Mesenchymal stem cell (in vitro differentiated cells and primary cell): Measurements from ENCODE around the gene SIT1.
A peak's percentile ranks its signal among the peaks of the same experiment; 100 is the strongest.
"Not testable (repeated sequence)": the region's sequence is repeated elsewhere in the genome, so short reads cannot be mapped to it uniquely, and the experiment has no call there.

Source experiments
- DNase-seq: peaks from one replicate; pipeline ENCODE4 v3.0.0-alpha.2; 2013
- H2AFZ ChIP-seq: one replicate; pipeline ENCODE4 v1.6.1; 2013; ENCODE audit warnings: low read depth, mild to moderate bottlenecking, control low read depth, inconsistent platforms, low read length, moderate library complexity
- H2AK5ac ChIP-seq: 2 replicates; pipeline ENCODE4 v1.6.1; 2013; ENCODE audit warnings: low read length, moderate library complexity, mild to moderate bottlenecking, inconsistent platforms; ENCODE audit not compliant: severe bottlenecking
- H2BK120ac ChIP-seq: one replicate; pipeline ENCODE4 v1.6.1; 2013; ENCODE audit warnings: low read depth, mild to moderate bottlenecking, inconsistent platforms, low read length, moderate library complexity
- H2BK12ac ChIP-seq, 2 experiments: one replicate each; pipeline ENCODE4 v1.6.1; 2013; ENCODE audit warnings: inconsistent platforms in 2 of 2, low read length in 2 of 2, mild to moderate bottlenecking in 2 of 2, moderate library complexity in 2 of 2, control low read depth in 1 of 2
- H2BK15ac ChIP-seq: one replicate; pipeline ENCODE4 v1.6.1; 2013; ENCODE audit warnings: mild to moderate bottlenecking, low read depth, inconsistent platforms; ENCODE audit not compliant: poor library complexity, severe bottlenecking
- H2BK5ac ChIP-seq: 2 replicates; pipeline ENCODE4 v1.6.1; 2013; ENCODE audit warnings: low read depth, mild to moderate bottlenecking, low read length, control low read depth, inconsistent platforms; ENCODE audit not compliant: poor library complexity, severe bottlenecking
- H3K14ac ChIP-seq, 2 experiments: one replicate each; pipeline ENCODE4 v1.6.1; 2013; ENCODE audit warnings: inconsistent platforms in 2 of 2, low read length in 2 of 2, control low read depth in 1 of 2, mild to moderate bottlenecking in 1 of 2, moderate library complexity in 1 of 2
- H3K18ac ChIP-seq, 2 experiments: one replicate each; pipeline ENCODE4 v1.6.1; 2013; ENCODE audit warnings: inconsistent platforms in 2 of 2, low read length in 2 of 2, control low read depth in 1 of 2, low read depth in 1 of 2, mild to moderate bottlenecking in 1 of 2
- H3K23ac ChIP-seq, 2 experiments: one replicate each; pipeline ENCODE4 v1.6.1; 2013; ENCODE audit warnings: inconsistent platforms in 2 of 2, low read length in 2 of 2, mild to moderate bottlenecking in 2 of 2, moderate library complexity in 2 of 2, control low read depth in 1 of 2
- H3K27ac ChIP-seq: 2 replicates; pipeline ENCODE4 v1.5.1; 2013; ENCODE audit warnings: mild to moderate bottlenecking, moderate library complexity, low read length, control low read depth, inconsistent platforms; ENCODE audit not compliant: poor library complexity, severe bottlenecking
- H3K27me3 ChIP-seq, 2 experiments: 2 replicates each; pipeline versions ENCODE4 v1.6.1 to v1.7.0; 2013; ENCODE audit warnings: low read length in 2 of 2, mild to moderate bottlenecking in 2 of 2, moderate library complexity in 2 of 2, control low read depth in 1 of 2, inconsistent platforms in 1 of 2; ENCODE audit not compliant: control insufficient read depth in 1 of 2, insufficient read depth in 1 of 2
- H3K36me3 ChIP-seq, 2 experiments: 2 replicates each; pipeline versions ENCODE4 v1.6.1 to v1.7.0; 2013; ENCODE audit warnings: low read length in 2 of 2, control low read depth in 1 of 2, inconsistent platforms in 1 of 2, low read depth in 1 of 2, mild to moderate bottlenecking in 1 of 2; ENCODE audit not compliant: insufficient read depth in 2 of 2, control insufficient read depth in 1 of 2
- H3K4ac ChIP-seq, 2 experiments: one replicate each; pipeline ENCODE4 v1.6.1; 2013; ENCODE audit warnings: inconsistent platforms in 2 of 2, low read length in 2 of 2, mild to moderate bottlenecking in 2 of 2, moderate library complexity in 2 of 2, control low read depth in 1 of 2, low read depth in 1 of 2
- H3K4me1 ChIP-seq: 2 replicates; pipeline ENCODE4 v1.6.1; 2013; ENCODE audit warnings: low read depth, low read length, control low read depth; ENCODE audit not compliant: control insufficient read depth, insufficient read depth
- H3K4me2 ChIP-seq: 2 replicates; pipeline ENCODE4 v1.6.1; 2013; ENCODE audit warnings: low read length, mild to moderate bottlenecking, inconsistent platforms; ENCODE audit not compliant: poor library complexity, severe bottlenecking
- H3K4me3 ChIP-seq, 2 experiments: 2 replicates each; pipeline versions ENCODE4 v1.5.1 to v1.7.0; 2013; ENCODE audit warnings: low read length in 2 of 2, mild to moderate bottlenecking in 2 of 2, control low read depth in 1 of 2, low read depth in 1 of 2; ENCODE audit not compliant: insufficient read depth in 1 of 2
- H3K79me1 ChIP-seq: replicated peaks from 2 replicates; pipeline ENCODE4 v1.6.1; 2013; ENCODE audit warnings: mild to moderate bottlenecking, control low read depth, low read length, inconsistent platforms; ENCODE audit not compliant: poor library complexity, severe bottlenecking
- H3K9ac ChIP-seq: 2 replicates; pipeline ENCODE4 v1.7.0; 2013; ENCODE audit warnings: mild to moderate bottlenecking, low read length, moderate library complexity
- H3K9me3 ChIP-seq: 2 replicates; pipeline ENCODE4 v1.7.0; 2013; ENCODE audit warnings: mild to moderate bottlenecking, low read length; ENCODE audit not compliant: control insufficient read depth
- H4K8ac ChIP-seq: one replicate; pipeline ENCODE4 v1.6.1; 2013; ENCODE audit warnings: inconsistent platforms, mild to moderate bottlenecking, low read length, moderate library complexity
- H4K91ac ChIP-seq: one replicate; pipeline ENCODE4 v1.6.1; 2013; ENCODE audit warnings: mild to moderate bottlenecking, low read length, inconsistent platforms
- WGBS: methylation state at CpG from one replicate; pipeline ENCODE4 v1.1.7; 2013; ENCODE audit warnings: mixed read lengths; 5-methylcytosine and 5-hydroxymethylcytosine counted together

The SIT1 gene

DNA sequence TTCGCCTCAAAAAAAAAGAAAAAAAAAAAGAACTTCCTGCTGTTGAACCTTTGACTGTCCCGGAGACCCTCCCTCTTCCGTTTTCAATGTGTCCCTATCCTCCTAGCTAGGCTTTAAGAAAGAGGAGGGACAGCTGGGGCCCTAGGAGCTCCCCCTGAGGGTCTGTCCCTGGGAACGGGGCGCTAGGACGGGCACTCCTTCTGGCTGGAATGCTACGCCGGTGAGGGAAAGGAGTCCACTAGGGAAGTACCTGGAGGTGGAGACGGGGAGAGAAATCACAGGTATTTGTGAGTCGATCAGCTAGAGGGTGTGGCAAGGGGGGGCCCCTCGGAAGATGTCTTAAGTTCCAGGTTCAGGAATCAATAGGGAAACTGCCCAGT is 4.6 kb downstream of the SIT1 start:
- H3K4ac ChIP-seq: peak overlapping the region; percentile 21 to 40
- no peak overlapping the region for H2BK5ac ChIP-seq
- H3K4me3 ChIP-seq: peak overlapping the region; percentile 64 to 89
- peak overlapping the region; percentile 86 for H3K4me2 ChIP-seq
- H3K36me3 ChIP-seq: peaks cover 0 to 3% of the 10 kb centered on the region in 2 experiments
- H2BK15ac ChIP-seq: peak overlapping the region; percentile 54
- H3K9me3 ChIP-seq: no peaks in the 10 kb centered on the region
- H3K27me3 ChIP-seq: no peaks in the 10 kb centered on the region
- 2% methylated on average over 10 of the region's 11 CpGs for WGBS
- H2AK5ac ChIP-seq: no peak overlapping the region
- peak overlapping the region; percentile 99 for H3K9ac ChIP-seq
- peak overlapping the region; percentile 96 for H2AFZ ChIP-seq
- H3K23ac ChIP-seq: no peak overlapping the region
- H3K18ac ChIP-seq: peak overlapping the region; percentile 34 to 67
- peaks cover 2% of the 10 kb centered on the region for H3K79me1 ChIP-seq
- H2BK120ac ChIP-seq: no peak overlapping the region
- H3K14ac ChIP-seq: peak overlapping the region in 1 of 2 experiments; percentile 75
- peak overlapping the region in 1 of 2 experiments; percentile 31 for H2BK12ac ChIP-seq
- no peak overlapping the region for H4K91ac ChIP-seq
- H3K27ac ChIP-seq: peak overlapping the region; percentile 13
- H4K8ac ChIP-seq: peak overlapping the region; percentile 21
- DNase-seq: no peak
- H3K4me1 ChIP-seq: peaks cover 4% of the 10 kb centered on the region

DNA sequence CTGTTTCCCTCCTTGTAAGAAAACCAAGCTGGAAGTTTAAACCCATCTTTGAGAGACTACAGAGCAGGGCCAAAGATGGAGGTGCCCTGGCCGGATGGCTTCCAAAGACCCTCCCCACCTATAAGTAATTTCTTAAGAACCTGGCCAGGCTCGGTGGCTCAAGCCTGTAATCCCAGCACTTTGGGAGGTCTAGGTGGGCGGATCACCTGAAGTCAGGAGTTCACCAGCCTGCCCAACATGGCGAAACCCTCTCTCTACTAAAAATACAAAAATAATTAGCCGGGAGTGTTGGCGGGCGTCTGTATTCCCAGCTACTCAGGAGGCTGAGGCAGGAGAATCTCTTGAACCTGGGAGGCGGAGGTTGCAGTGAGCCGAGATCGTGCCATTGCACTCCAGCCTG is 5.0 kb downstream of the SIT1 start:
- not testable (repeated sequence) for H3K4me1 ChIP-seq, H3K79me1 ChIP-seq, H3K27ac ChIP-seq, H4K8ac ChIP-seq, H2AK5ac ChIP-seq, H3K23ac ChIP-seq, H2BK15ac ChIP-seq, H3K27me3 ChIP-seq, H3K14ac ChIP-seq, H3K4ac ChIP-seq, H2BK5ac ChIP-seq, H3K36me3 ChIP-seq, H3K9me3 ChIP-seq, H2BK120ac ChIP-seq, H2AFZ ChIP-seq, H4K91ac ChIP-seq, H3K18ac ChIP-seq, DNase-seq, H2BK12ac ChIP-seq
- Histone ChIP-seq H3K4me3 (peak overlapping the region in 1 of 2 experiments; percentile 89), H3K9ac (peak overlapping the region; percentile 99), H3K4me2 (peak overlapping the region; percentile 86)
- 32% methylated on average over 9 of the region's 10 CpGs for WGBS

DNA sequence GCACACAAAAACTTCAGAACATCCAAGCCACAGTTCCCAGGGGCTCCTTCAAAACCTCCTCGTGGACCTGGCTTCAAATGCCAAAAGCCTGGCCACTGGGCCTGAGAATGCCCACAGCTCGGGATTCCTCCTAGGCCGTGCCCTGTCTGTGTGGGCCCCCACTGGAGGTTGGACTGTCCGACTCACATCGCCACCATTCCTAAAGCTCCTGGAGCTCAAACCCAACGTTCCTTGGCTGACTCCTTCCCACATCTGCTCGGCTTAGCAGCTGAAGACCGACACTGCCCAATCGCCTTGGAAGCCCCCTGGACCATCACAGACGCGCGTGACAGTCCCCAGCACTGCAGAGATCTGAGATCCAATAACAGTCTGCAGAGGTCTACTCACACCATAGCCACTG is 7.7 kb downstream of the SIT1 start:
- H4K8ac ChIP-seq: no peak overlapping the region
- peaks cover 4% of the 10 kb centered on the region for H3K4me1 ChIP-seq
- H2AFZ ChIP-seq: no peak overlapping the region
- no peak overlapping the region for H3K18ac ChIP-seq
- peak overlapping the region in 1 of 2 experiments; percentile 13 for H3K4ac ChIP-seq
- 89% methylated on average over 12 of the region's 12 CpGs for whole genome bisulfite sequencing
- H2AK5ac ChIP-seq: no peak overlapping the region
- H2BK12ac ChIP-seq: no peak overlapping the region
- H3K4me2 ChIP-seq: no peak overlapping the region
- H3K9ac ChIP-seq: no peak overlapping the region
- DNase-seq: no peak
- peaks cover 0 to 7% of the 10 kb centered on the region in 2 experiments for H3K36me3 ChIP-seq
- peak overlapping the region in 1 of 2 experiments; percentile 36 for H3K14ac ChIP-seq
- H3K4me3 ChIP-seq: no peak overlapping the region
- H2BK120ac ChIP-seq: no peak overlapping the region
- H2BK15ac ChIP-seq: no peak overlapping the region
- H3K27ac ChIP-seq: no peak overlapping the region
- H3K9me3 ChIP-seq: no peaks in the 10 kb centered on the region
- H2BK5ac ChIP-seq: no peak overlapping the region
- no peaks in the 10 kb centered on the region for H3K27me3 ChIP-seq
- H3K79me1 ChIP-seq: peaks cover 2% of the 10 kb centered on the region
- no peak overlapping the region for H3K23ac ChIP-seq
- no peak overlapping the region for H4K91ac ChIP-seq

- not testable (repeated sequence) for H2AK5ac ChIP-seq, H2AFZ ChIP-seq, H3K4me1 ChIP-seq, H3K9ac ChIP-seq, H3K4me2 ChIP-seq, H3K36me3 ChIP-seq, DNase-seq, H2BK15ac ChIP-seq, H2BK5ac ChIP-seq, H3K14ac ChIP-seq, H3K27me3 ChIP-seq, H3K79me1 ChIP-seq, H3K9me3 ChIP-seq, H2BK120ac ChIP-seq, H4K8ac ChIP-seq, H2BK12ac ChIP-seq, H3K18ac ChIP-seq, H3K4ac ChIP-seq, H3K4me3 ChIP-seq, H4K91ac ChIP-seq, H3K23ac ChIP-seq, H3K27ac ChIP-seq
- 100% methylated on average over 1 of the region's 3 CpGs for WGBS
Measured at GRCh38 chr9:35641478-35641877, 9.3 kb downstream of the SIT1 start.
